Lower leg skin (tissue), 3 donors: ENCODE data around the gene WDR27.
"Not testable (repeated sequence)": the region's sequence is repeated elsewhere in the genome, so short reads cannot be mapped to it uniquely, and the experiment has no call there.

Source experiments
- CTCF ChIP-seq, 3 donors: fragments of 450-650 bp; IDR thresholded peaks; one replicate each; pipeline ENCODE4 v1.5.1; 2016; ENCODE audit warnings: antibody characterized with exemption in 3 of 3, mild to moderate bottlenecking in 3 of 3, moderate library complexity in 2 of 3
- POLR2A ChIP-seq, 2 donors: fragments of 450-650 bp; IDR thresholded peaks; one replicate each; pipeline ENCODE4 v1.6.1; 2016 to 2017; ENCODE audit warnings: antibody characterized with exemption in 2 of 2, mild to moderate bottlenecking in 1 of 2, moderate library complexity in 1 of 2

- not testable (repeated sequence) for TF ChIP-seq CTCF, POLR2A (IDR thresholded peaks at IDR 0.05)
Measured at GRCh38 chr6:169467755-169468154, 234.1 kb downstream of the WDR27 start.
